ENCODE measurements around the gene TMEM184B. TPM values are rescaled to one million over a fixed set of nuclear protein-coding genes. Genes with fewer than 3 reads are reported as not detected.

TMEM184B gene
- total RNA-seq, 2 donors from 2014 or later, result 55.4 to 57.6 TPM

DNA sequence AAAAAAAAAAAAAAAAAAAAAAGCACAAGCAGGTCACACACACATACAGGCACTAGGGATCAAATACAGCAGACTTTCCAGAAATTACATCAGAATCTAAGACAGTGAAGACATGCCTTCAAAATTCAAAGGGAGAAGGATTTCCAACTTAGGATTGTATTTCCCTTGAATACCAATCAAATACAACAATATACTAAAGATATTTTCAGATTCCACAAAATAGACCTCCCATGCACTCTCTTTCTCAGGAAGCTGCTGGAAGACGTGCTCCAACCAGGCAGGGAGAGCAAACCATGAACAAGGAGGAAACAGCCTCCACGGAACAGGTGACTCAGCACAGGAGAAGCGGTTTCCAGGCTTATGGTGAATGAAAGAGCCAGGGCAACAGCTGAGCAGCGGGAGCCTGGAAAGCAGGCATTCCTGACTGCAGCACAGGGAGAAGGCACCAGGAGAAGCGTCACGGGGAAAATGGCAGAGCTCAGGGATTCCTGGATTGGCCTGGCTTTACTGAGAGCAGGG lies 32.0 kb downstream of the TMEM184B start:
- no peaks in the 10 kb centered on the region for H3K9me3 Mint-ChIP-seq
- Histone ChIP-seq H3K27ac (ENCODE audit: low read depth, low read length) (peak overlapping the region; percentile 56), H3K36me3 (ENCODE audit: control insufficient read depth, insufficient read depth, low read length) (peaks cover 18% of the 10 kb centered on the region), H3K27me3 (ENCODE audit: control insufficient read depth, insufficient read depth, low read length, poor library complexity, severe bottlenecking) (no peaks in the 10 kb centered on the region), H3K4me3 (ENCODE audit: low read length) (no peak overlapping the region), H3K4me1 (ENCODE audit: control insufficient read depth, insufficient read depth, low read length) (peaks cover 6% of the 10 kb centered on the region), H3K9me3 (ENCODE audit: control insufficient read depth, low read length) (no peaks in the 10 kb centered on the region), H3K9ac (ENCODE audit: extremely low read depth, low read length, poor library complexity, severe bottlenecking) (peak overlapping the region; percentile 18)
- DNase-seq, result peak; percentile 93
- peak overlapping the region; percentile 89 for H3K27ac Mint-ChIP-seq
- H3K4me1 Mint-ChIP-seq, result peaks cover 24% of the 10 kb centered on the region
- WGBS, 2 experiments (ENCODE audit: insufficient coverage in 1 of 2, insufficient read length in 1 of 2), result 23 to 34% methylated on average over 5 to 6 of the region's 6 CpGs
- no peak overlapping the region for H3K4me3 Mint-ChIP-seq
- no peaks in the 10 kb centered on the region for H3K27me3 Mint-ChIP-seq (ENCODE audit: insufficient read depth)
- TF ChIP-seq, protein P1, sequence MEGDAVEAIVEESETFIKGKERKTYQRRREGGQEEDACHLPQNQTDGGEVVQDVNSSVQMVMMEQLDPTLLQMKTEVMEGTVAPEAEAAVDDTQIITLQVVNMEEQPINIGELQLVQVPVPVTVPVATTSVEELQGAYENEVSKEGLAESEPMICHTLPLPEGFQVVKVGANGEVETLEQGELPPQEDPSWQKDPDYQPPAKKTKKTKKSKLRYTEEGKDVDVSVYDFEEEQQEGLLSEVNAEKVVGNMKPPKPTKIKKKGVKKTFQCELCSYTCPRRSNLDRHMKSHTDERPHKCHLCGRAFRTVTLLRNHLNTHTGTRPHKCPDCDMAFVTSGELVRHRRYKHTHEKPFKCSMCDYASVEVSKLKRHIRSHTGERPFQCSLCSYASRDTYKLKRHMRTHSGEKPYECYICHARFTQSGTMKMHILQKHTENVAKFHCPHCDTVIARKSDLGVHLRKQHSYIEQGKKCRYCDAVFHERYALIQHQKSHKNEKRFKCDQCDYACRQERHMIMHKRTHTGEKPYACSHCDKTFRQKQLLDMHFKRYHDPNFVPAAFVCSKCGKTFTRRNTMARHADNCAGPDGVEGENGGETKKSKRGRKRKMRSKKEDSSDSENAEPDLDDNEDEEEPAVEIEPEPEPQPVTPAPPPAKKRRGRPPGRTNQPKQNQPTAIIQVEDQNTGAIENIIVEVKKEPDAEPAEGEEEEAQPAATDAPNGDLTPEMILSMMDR (conservative IDR thresholded peaks at IDR 0.05), result no peak
- H3K36me3 Mint-ChIP-seq (ENCODE audit: low read depth), result peaks cover 20% of the 10 kb centered on the region

DNA sequence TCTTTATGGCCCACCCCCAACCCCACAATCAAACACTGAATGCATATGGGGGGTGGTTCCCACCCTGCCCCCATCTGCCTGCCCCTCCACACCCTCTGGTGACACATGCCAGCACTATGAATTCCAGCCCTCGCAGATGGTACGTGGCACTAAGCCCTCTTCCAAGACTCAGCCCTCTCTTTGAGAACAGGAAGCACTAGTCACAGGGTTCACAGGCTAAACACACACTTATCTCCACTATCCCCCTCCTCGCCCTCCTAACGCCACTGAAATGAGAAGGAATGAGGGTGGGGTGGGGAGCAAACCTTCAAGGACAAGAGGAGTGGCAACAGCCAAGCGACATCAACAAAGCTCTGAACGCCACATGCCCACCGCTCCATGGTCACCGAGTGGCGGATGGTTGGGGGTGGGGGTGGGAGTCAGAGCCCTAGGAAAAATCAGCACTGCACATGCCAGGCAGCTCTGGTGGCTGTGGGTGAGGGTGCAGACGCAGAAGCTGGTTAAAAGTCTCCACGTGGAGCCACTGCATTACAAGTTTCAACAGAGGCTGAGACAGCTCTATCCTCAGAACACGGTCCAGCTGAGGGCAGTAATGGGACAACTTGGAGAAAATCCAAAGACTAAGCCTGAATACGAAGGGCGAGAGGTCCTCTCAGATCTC lies 33.6 kb downstream of the TMEM184B start:
- H3K4me3 ChIP-seq (ENCODE audit: low read length), result no peak overlapping the region
- H3K4me1 ChIP-seq (ENCODE audit: control insufficient read depth, insufficient read depth, low read length), result peaks cover 6% of the 10 kb centered on the region
- H3K9me3 ChIP-seq (ENCODE audit: control insufficient read depth, low read length), result no peaks in the 10 kb centered on the region
- H3K9ac ChIP-seq (ENCODE audit: extremely low read depth, low read length, poor library complexity, severe bottlenecking), result no peak overlapping the region
- H3K36me3 ChIP-seq (ENCODE audit: control insufficient read depth, insufficient read depth, low read length), result peaks cover 33% of the 10 kb centered on the region
- DNase-seq, result no peak
- TF ChIP-seq, protein P1 (conservative IDR thresholded peaks at IDR 0.05), result no peak
- peak overlapping the region; percentile 83 for H3K27ac Mint-ChIP-seq
- H3K36me3 Mint-ChIP-seq (ENCODE audit: low read depth), result peaks cover 31% of the 10 kb centered on the region
- no peak overlapping the region for H3K4me3 Mint-ChIP-seq
- no peaks in the 10 kb centered on the region for H3K27me3 ChIP-seq (ENCODE audit: control insufficient read depth, insufficient read depth, low read length, poor library complexity, severe bottlenecking)
- H3K9me3 Mint-ChIP-seq, result no peaks in the 10 kb centered on the region
- H3K4me1 Mint-ChIP-seq, result peaks cover 24% of the 10 kb centered on the region
- H3K27me3 Mint-ChIP-seq (ENCODE audit: insufficient read depth), result no peaks in the 10 kb centered on the region
- H3K27ac ChIP-seq (ENCODE audit: low read depth, low read length), result no peak overlapping the region
- WGBS, 2 experiments (ENCODE audit: insufficient coverage in 1 of 2, insufficient read length in 1 of 2), result 84 to 89% methylated on average over 6 to 14 of the region's 14 CpGs

GRCh38 chr22:38238519-38239071 lies 34.2 kb downstream of the TMEM184B start:
- WGBS, 2 experiments (ENCODE audit: insufficient coverage in 1 of 2, insufficient read length in 1 of 2), result 93 to 95% methylated on average over 6 to 9 of the region's 9 CpGs
- Histone ChIP-seq H3K27ac (ENCODE audit: low read depth, low read length) (no peak overlapping the region), H3K36me3 (ENCODE audit: control insufficient read depth, insufficient read depth, low read length) (peaks cover 36% of the 10 kb centered on the region), H3K27me3 (ENCODE audit: control insufficient read depth, insufficient read depth, low read length, poor library complexity, severe bottlenecking) (no peaks in the 10 kb centered on the region), H3K4me1 (ENCODE audit: control insufficient read depth, insufficient read depth, low read length) (peaks cover 6% of the 10 kb centered on the region), H3K4me3 (ENCODE audit: low read length) (no peak overlapping the region), H3K9me3 (ENCODE audit: control insufficient read depth, low read length) (no peaks in the 10 kb centered on the region), H3K9ac (ENCODE audit: extremely low read depth, low read length, poor library complexity, severe bottlenecking) (no peak overlapping the region)
- Mint-ChIP-seq H3K4me3 (no peak overlapping the region), H3K4me1 (peaks cover 24% of the 10 kb centered on the region), H3K36me3 (ENCODE audit: low read depth) (peaks cover 30% of the 10 kb centered on the region), H3K27me3 (ENCODE audit: insufficient read depth) (no peaks in the 10 kb centered on the region), H3K9me3 (no peaks in the 10 kb centered on the region), H3K27ac (peak overlapping the region; percentile 83)
- no peak for DNase-seq
- TF ChIP-seq, protein P1 (conservative IDR thresholded peaks at IDR 0.05), result no peak
